GM13976 (cell line): Measurements from ENCODE around the gene ERC1.

Source experiments
- DNase-seq: peaks from one replicate; pipeline ENCODE4 v3.0.0; 2012; ENCODE audit warnings: low spot score
- in situ Hi-C: fragments of 300-500 bp; cut with MboI; formaldehyde crosslinking; loops from one replicate; pipeline ENCODE4 v1.12.0; 2022; ENCODE audit warnings: low sequenced_read_pairs, mixed read lengths, inconsistent platforms; ENCODE audit not compliant: unreplicated experiment
- TF ChIP-seq, protein P1 (sequence below): IDR thresholded peaks from 2 replicates; pipeline ENCODE4 v1.5.1; 2012; ENCODE audit warnings: borderline replicate concordance, mild to moderate bottlenecking; ENCODE audit not compliant: insufficient read depth; ENCODE audit errors: extremely low read depth, missing control alignments, control extremely low read depth

Gene ERC1

DNA sequence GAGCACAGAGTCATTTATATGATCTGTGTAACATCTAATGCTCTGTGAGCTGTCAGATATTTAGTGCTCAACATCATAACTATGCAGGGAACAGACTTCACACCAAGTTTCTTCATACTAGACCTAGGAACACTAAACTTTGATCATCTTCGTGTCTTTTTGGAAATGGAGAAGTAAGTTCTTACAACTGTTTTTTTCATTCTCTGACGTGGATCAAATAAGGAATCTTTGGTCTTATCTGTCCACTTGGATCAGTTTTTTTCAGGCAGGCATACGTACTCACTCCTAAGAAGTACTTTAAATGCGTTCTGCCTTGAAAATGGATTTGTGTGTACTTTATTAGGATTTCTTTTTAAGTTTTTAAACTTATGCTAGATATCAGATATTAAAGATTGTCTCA is 412.4 kb downstream of the ERC1 start:
- TF ChIP-seq, protein P1, sequence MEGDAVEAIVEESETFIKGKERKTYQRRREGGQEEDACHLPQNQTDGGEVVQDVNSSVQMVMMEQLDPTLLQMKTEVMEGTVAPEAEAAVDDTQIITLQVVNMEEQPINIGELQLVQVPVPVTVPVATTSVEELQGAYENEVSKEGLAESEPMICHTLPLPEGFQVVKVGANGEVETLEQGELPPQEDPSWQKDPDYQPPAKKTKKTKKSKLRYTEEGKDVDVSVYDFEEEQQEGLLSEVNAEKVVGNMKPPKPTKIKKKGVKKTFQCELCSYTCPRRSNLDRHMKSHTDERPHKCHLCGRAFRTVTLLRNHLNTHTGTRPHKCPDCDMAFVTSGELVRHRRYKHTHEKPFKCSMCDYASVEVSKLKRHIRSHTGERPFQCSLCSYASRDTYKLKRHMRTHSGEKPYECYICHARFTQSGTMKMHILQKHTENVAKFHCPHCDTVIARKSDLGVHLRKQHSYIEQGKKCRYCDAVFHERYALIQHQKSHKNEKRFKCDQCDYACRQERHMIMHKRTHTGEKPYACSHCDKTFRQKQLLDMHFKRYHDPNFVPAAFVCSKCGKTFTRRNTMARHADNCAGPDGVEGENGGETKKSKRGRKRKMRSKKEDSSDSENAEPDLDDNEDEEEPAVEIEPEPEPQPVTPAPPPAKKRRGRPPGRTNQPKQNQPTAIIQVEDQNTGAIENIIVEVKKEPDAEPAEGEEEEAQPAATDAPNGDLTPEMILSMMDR, result no peak
- in situ Hi-C loops, result no loop called here
- no peak for DNase-seq

DNA sequence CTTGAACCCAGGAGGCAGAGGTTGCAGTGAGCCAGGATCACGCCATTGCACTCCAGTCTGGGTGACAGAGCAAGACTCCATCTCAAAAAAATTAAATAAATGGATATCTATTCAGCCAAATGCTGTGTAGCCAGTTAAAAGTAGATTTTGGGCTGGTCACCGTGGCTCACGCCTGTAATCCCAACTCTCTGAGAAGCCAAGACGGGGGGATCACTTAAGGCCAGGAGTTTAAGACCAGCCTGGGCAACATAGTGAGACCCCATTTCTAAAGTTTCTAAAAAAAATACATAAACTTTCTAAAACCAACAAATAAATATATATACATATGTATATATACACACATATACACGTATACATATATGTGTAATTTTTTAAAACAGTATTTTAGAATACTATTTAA is 414.6 kb downstream of the ERC1 start:
- in situ Hi-C loops, result no loop called here
- DNase-seq, result no peak
- TF ChIP-seq, protein P1, result no peak

DNA sequence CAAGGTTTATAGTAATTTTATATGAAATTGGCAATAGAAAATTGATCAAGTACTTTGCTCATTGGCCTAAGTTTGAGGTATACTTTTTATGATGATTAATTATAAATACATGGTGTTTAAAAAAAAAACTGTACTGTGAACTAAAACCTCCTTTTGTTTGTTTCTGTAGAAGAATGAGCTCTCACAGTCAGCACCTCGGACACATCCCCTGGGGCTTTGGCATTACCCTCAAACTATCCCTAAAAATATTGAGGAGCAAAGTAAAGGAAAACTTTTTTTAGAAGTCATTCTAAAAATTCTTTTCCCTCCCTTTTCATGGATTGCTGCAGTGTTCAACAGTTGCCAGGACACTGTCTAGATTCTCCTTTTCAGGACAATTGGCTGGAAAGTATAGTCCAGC is 419.8 kb downstream of the ERC1 start:
- in situ Hi-C loops, result no loop called here
- TF ChIP-seq, protein P1, result no peak
- no peak for DNase-seq

DNA sequence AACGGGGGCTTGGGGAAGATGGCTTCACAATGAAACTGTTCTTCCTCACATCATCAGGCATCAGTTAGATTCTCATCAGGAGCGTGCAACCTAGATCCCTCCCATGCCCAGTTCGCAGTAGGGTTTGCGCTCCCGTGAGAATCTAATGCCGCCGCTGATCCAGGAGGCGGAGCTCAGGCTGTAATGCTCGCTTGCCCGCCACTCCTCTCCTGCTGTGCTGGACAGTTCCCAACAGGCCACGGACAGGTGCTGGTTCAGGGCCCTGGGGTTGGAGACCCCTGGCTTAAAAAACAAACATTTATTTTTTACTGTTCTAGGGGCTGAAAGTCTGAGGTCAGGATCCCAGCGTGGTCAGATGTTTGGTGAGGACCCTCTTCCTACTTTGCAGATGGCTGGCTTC is 422.9 kb downstream of the ERC1 start:
- no peak for DNase-seq
- in situ Hi-C loops, result no loop called here
- TF ChIP-seq, protein P1, result no peak

DNA sequence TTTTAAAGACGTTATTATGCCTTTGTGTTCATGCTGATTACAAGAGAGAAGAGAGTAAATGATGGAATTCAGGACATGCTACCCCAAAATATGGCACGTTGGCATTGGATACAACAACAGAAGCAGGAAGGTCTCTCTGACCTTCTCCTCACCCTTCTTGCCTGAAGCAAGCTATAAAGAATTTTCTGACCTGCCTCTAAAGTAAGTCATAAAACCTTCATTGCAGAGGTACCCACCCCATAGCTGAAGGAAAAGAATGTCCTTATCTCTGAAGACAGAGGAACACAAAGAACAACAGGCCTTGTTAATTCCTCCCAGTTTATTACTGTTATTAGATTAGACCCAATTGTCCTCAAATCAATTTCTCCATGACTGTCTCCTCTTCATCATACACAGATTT is 427.1 kb downstream of the ERC1 start:
- DNase-seq, result no peak
- in situ Hi-C loops, result no loop called here
- TF ChIP-seq, protein P1, result no peak

DNA sequence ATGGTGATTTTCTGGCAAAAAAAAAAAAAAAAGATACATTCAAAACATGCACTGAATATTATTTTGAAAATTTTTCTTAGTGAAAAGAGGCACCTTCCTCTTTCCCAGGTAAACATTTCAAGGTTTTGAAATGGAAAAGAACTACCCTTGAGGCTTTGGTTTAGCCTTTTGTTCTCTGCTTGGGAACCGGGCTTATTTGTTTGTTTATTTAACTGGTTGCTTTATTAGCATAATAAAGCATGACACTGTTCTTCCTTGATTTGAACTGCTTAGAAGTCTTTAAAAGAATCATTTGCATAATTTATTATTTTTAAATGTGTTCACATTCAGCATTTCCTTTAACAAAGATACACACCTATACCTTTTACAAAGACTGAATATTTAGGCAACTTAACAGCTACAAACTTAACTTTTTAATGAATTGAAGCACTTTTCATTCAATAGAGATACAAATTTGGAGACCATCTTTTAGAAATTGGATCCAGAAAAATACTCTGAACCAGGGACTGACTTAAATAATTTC is 428.9 kb downstream of the ERC1 start:
- TF ChIP-seq, protein P1, result no peak
- no peak for DNase-seq
- in situ Hi-C loops, result no loop called here
